ENCODE data around the gene RFX2. TPM values are rescaled to one million over a fixed set of nuclear protein-coding genes. Genes with fewer than 3 reads are reported as not detected.

Gene RFX2
- total and polyA plus RNA-seq, 10 of the 15 experiments (the other 5 are each of a cell fraction or from before 2014, with no cell fraction given) = 3.2 to 9.8 (median 4.7) TPM

DNA sequence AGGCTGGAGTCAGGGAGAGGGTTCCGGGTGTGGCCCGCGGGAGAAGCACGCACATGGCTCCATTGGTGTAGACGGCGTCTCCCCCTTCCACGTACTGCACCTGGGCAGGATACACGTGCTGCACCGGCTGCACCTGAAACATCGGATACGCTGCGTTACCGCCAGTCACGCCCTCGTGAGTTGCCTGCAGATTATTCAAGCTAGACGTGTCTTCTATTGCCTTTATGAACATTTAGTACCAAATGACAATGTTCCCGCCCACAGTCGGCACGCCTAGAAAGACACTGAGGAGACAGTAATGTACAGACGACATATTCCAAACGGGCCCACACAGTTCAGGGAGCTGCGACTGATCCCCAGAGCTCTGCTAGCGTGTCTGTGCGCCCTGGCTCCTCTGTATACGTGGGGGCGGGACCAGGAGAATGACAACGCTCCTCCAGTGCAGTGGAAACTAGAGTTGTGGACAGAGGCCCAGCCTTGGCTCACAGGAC, 68.3 kb downstream of the RFX2 start:
- BruUV-seq (replicated peaks) = no TSS peak

DNA sequence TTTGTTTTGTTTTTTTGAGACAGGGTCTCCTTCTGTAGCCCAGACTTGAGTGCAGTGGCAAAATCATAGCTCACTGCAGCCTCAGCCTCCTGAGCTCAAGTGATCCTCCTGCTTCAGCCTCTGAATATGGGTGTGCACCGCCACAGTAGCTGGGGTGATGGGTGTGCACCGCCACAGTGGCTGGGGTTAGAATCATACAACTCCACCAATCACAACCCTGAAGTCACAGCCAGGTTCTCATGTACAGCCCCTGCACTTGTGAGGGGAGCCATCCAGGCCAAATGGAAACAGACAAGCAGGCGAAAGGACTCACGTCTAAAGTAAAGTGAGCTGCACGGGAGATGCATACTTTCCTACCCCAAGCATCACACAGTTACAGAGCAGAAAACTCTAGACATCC, 69.2 kb downstream of the RFX2 start:
- H4K20me1 ChIP-seq (ENCODE audit: control insufficient read depth, insufficient read depth) = no peaks in the 10 kb centered on the region; the same call in 1 of the 2 replicates
- TF ChIP-seq SRF (IDR thresholded peaks at IDR 0.05; ENCODE audit: low read depth in 2 of 2, low read length in 2 of 2) (no peak), MTA2 (IDR thresholded peaks at IDR 0.05; ENCODE audit: low read depth) (no peak), RB1 (IDR thresholded peaks at IDR 0.05; ENCODE audit: borderline replicate concordance) (no peak), SREBF1 (IDR thresholded peaks at IDR 0.05; ENCODE audit: low read length) (no peak)
- TF ChIP-seq, protein P1, sequence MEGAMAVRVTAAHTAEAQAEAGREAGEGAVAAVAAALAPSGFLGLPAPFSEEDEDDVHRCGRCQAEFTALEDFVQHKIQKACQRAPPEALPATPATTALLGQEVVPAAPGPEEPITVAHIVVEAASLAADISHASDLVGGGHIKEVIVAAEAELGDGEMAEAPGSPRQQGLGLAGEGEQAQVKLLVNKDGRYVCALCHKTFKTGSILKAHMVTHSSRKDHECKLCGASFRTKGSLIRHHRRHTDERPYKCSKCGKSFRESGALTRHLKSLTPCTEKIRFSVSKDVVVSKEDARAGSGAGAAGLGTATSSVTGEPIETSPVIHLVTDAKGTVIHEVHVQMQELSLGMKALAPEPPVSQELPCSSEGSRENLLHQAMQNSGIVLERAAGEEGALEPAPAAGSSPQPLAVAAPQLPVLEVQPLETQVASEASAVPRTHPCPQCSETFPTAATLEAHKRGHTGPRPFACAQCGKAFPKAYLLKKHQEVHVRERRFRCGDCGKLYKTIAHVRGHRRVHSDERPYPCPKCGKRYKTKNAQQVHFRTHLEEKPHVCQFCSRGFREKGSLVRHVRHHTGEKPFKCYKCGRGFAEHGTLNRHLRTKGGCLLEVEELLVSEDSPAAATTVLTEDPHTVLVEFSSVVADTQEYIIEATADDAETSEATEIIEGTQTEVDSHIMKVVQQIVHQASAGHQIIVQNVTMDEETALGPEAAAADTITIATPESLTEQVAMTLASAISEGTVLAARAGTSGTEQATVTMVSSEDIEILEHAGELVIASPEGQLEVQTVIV (IDR thresholded peaks at IDR 0.05; ENCODE audit: borderline replicate concordance, partially characterized antibody) = no peak
- intact Hi-C loops (cut with micrococcal nuclease; ENCODE audit: unreplicated experiment) (no loop called here), in situ Hi-C loops (cut with MboI) (no loop called here)
- H3K4me3 ChIP-seq = no peak overlapping the region
- peaks cover 19% of the 10 kb centered on the region for H3K4me1 ChIP-seq (ENCODE audit: control insufficient read depth, insufficient read depth, low read length)
- no peak overlapping the region for H3K27ac ChIP-seq (ENCODE audit: control insufficient read depth, insufficient read depth)
- no peak overlapping the region for H3K4me2 ChIP-seq (ENCODE audit: control insufficient read depth, insufficient read depth)
- no peaks in the 10 kb centered on the region; the same call in 2 of the 3 replicates for H3K9me3 ChIP-seq (replicated peaks; ENCODE audit: control insufficient read depth, insufficient read depth, low read length)
- no peak for DNase-seq (ENCODE audit: low read depth, low spot score)
- no peaks in the 10 kb centered on the region for H3K36me3 ChIP-seq (ENCODE audit: control insufficient read depth in 2 of 2, insufficient read depth in 2 of 2, low read length in 1 of 2)
- no peak for ATAC-seq
- no TSS peak for BruUV-seq (replicated peaks)
- SMC1A ChIA-PET (ENCODE audit: uncharacterized antibody, unreplicated experiment) = interaction anchor here (1.2 to 1.8 kb wide), 2 partner anchors 24 to 85 kb away, joined by 4 to 10 read pairs; no protein-coding TSS in a partner anchor
- no peak overlapping the region for H3K9ac ChIP-seq (ENCODE audit: control insufficient read depth, insufficient read depth, low read length)
- H3K27me3 ChIP-seq (replicated peaks in 1 of 2; ENCODE audit: control insufficient read depth in 2 of 2, insufficient read depth in 2 of 2, low read length in 1 of 2) = no peaks in the 10 kb centered on the region
- RAD21 ChIA-PET (ENCODE audit: unreplicated experiment) = interaction anchor here (0.6 to 1.7 kb wide), 5 partner anchors 13 to 85 kb away, joined by 3 to 4 read pairs (median 3); no protein-coding TSS in a partner anchor
- no peak overlapping the region for H2AFZ ChIP-seq (ENCODE audit: control insufficient read depth, low read depth, low read length)
- no peak for FAIRE-seq
- POLR2A ChIA-PET = interaction anchor here (0.7 kb wide), 1 partner anchor 141 kb away, joined by 4 read pairs; no protein-coding TSS in a partner anchor
- CTCF ChIA-PET = interaction anchor here (0.6 to 5.7 kb wide), 2 partner anchors 86 to 1526 kb away, joined by 3 to 32 read pairs; no protein-coding TSS in a partner anchor
- WGBS (ENCODE audit: insufficient coverage, insufficient replicate concordance, low lambda C conversion rate, missing lambda C conversion rate) = 98% methylated on average over 5 of the region's 5 CpGs
- H3K79me2 ChIP-seq (ENCODE audit: control insufficient read depth, insufficient read depth, low read length) = no peaks in the 10 kb centered on the region

More for the DNA sequence above, 68.3 kb downstream of the RFX2 start:
- no peak for FAIRE-seq
- Histone ChIP-seq H2AFZ (ENCODE audit: control insufficient read depth, low read depth, low read length) (no peak overlapping the region), H3K36me3 (ENCODE audit: control insufficient read depth in 2 of 2, insufficient read depth in 2 of 2, low read length in 1 of 2) (no peaks in the 10 kb centered on the region), H3K4me2 (ENCODE audit: control insufficient read depth, insufficient read depth) (no peak overlapping the region), H3K9ac (ENCODE audit: control insufficient read depth, insufficient read depth, low read length) (no peak overlapping the region), H3K27ac (ENCODE audit: control insufficient read depth, insufficient read depth) (no peak overlapping the region), H3K79me2 (ENCODE audit: control insufficient read depth, insufficient read depth, low read length) (no peaks in the 10 kb centered on the region), H3K4me3 (no peak overlapping the region), H4K20me1 (ENCODE audit: control insufficient read depth, insufficient read depth) (no peaks in the 10 kb centered on the region; the same call in 1 of the 2 replicates), H3K27me3 (replicated peaks in 1 of 2; ENCODE audit: control insufficient read depth in 2 of 2, insufficient read depth in 2 of 2, low read length in 1 of 2) (no peaks in the 10 kb centered on the region), H3K9me3 (replicated peaks; ENCODE audit: control insufficient read depth, insufficient read depth, low read length) (no peaks in the 10 kb centered on the region; the same call in 2 of the 3 replicates), H3K4me1 (ENCODE audit: control insufficient read depth, insufficient read depth, low read length) (peaks cover 19% of the 10 kb centered on the region)
- ChIA-PET POLR2A (interaction anchor here (0.6 kb wide), 1 partner anchor 40 kb away, joined by 3 read pairs; no protein-coding TSS in a partner anchor), CTCF (interaction anchor here (5.7 kb wide), 1 partner anchor 85 kb away, joined by 32 read pairs; no protein-coding TSS in a partner anchor), SMC1A (ENCODE audit: uncharacterized antibody, unreplicated experiment) (interaction anchor here (1.8 kb wide), 1 partner anchor 84 kb away, joined by 10 read pairs; no protein-coding TSS in a partner anchor), RAD21 (ENCODE audit: unreplicated experiment) (interaction anchor here (0.8 to 1.7 kb wide), 3 partner anchors 14 to 57 kb away, joined by 3 read pairs; no protein-coding TSS in a partner anchor)
- TF ChIP-seq, protein P2, sequence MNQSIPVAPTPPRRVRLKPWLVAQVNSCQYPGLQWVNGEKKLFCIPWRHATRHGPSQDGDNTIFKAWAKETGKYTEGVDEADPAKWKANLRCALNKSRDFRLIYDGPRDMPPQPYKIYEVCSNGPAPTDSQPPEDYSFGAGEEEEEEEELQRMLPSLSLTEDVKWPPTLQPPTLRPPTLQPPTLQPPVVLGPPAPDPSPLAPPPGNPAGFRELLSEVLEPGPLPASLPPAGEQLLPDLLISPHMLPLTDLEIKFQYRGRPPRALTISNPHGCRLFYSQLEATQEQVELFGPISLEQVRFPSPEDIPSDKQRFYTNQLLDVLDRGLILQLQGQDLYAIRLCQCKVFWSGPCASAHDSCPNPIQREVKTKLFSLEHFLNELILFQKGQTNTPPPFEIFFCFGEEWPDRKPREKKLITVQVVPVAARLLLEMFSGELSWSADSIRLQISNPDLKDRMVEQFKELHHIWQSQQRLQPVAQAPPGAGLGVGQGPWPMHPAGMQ (IDR thresholded peaks at IDR 0.05; ENCODE audit: borderline replicate concordance) = no peak
- TF ChIP-seq FOXM1 (IDR thresholded peaks at IDR 0.05; ENCODE audit: low read depth, low read length) (no peak), CBFB (IDR thresholded peaks at IDR 0.05; ENCODE audit: low read depth) (no peak)
- ATAC-seq = no peak
- in situ Hi-C loops (cut with MboI) = no loop called here
- no peak for DNase-seq (ENCODE audit: low read depth, low spot score)
- intact Hi-C loops (cut with micrococcal nuclease; ENCODE audit: unreplicated experiment) = no loop called here
- 91% methylated on average over 27 of the region's 27 CpGs for WGBS (ENCODE audit: insufficient coverage, insufficient replicate concordance, low lambda C conversion rate, missing lambda C conversion rate)
